SK-N-SH (cell line): Measurements from ENCODE around the gene DAB2IP. TPM values are rescaled to one million over a fixed set of nuclear protein-coding genes. Genes with fewer than 3 reads are reported as not detected.

Experiments
- CTCF ChIA-PET: fragments of 300-600, 350-600 bp; formaldehyde crosslinking; extraction: SDS; loops from one replicate; lab custom pipeline; 2021; lab: Yijun Ruan, JAX
- POLR2A ChIA-PET: fragments of 350-600 bp; sonication (Branson Sonifier 250); formaldehyde crosslinking; extraction: SDS; loops from one replicate; lab custom pipeline; 2020; ENCODE audit warnings: antibody characterized with exemption, inconsistent platforms; lab: Yijun Ruan, JAX
- DNase-seq: peaks from one replicate; pipeline ENCODE4 v3.0.0; 2012
- H2AFZ ChIP-seq: fragments of 200-600 bp; sonication (generic); 2 replicates; pipeline ENCODE4 v1.8.1; 2016; ENCODE audit warnings: antibody characterized with exemption, mild to moderate bottlenecking, low read depth
- H3F3A ChIP-seq: fragments of 200-600 bp; sonication (generic); replicated peaks from 2 replicates; pipeline ENCODE3; 2016; ENCODE audit warnings: antibody characterized with exemption, mild to moderate bottlenecking; ENCODE audit not compliant: insufficient read depth
- H3K27ac ChIP-seq, 2 experiments: fragments of 200-500 bp in 1 of 2; fragments of 200-600 bp in 1 of 2; sonication (Bioruptor generic) in 1 of 2; sonication (generic), shearing (Covaris generic) in 1 of 2; 2 replicates each; pipeline versions ENCODE4 v1.5.1 to v1.6.1; 2014 to 2016; ENCODE audit warnings: low read depth in 2 of 2, inconsistent platforms in 1 of 2, low read length in 1 of 2, mild to moderate bottlenecking in 1 of 2, mixed read lengths in 1 of 2
- H3K27me3 ChIP-seq: fragments of 200-600 bp; sonication (generic), shearing (Covaris generic); 2 replicates; pipeline ENCODE4 v1.6.1; 2016; ENCODE audit warnings: mixed run types; ENCODE audit not compliant: insufficient read depth
- H3K36me3 ChIP-seq, 2 experiments: fragments of 200-500 bp in 1 of 2; fragments of 200-600 bp in 1 of 2; sonication (Bioruptor generic) in 1 of 2; sonication (generic) in 1 of 2; replicated peaks in 1 of 2; 2 replicates each; pipeline versions ENCODE3 to v1.5.1; 2014 to 2016; ENCODE audit warnings: low read length in 1 of 2, mild to moderate bottlenecking in 1 of 2; ENCODE audit not compliant: insufficient read depth in 2 of 2, control insufficient read depth in 1 of 2
- H3K4me1 ChIP-seq, 2 experiments: fragments of 200-500 bp in 1 of 2; fragments of 200-600 bp in 1 of 2; sonication (Bioruptor generic) in 1 of 2; sonication (generic), shearing (Covaris generic) in 1 of 2; 2 replicates each; pipeline versions ENCODE4 v1.5.1 to v1.6.1; 2014 to 2016; ENCODE audit warnings: low read depth in 1 of 2, low read length in 1 of 2, mixed run types in 1 of 2; ENCODE audit not compliant: insufficient read depth in 2 of 2, control insufficient read depth in 1 of 2
- H3K4me2 ChIP-seq: fragments of 200-600 bp; sonication (generic), shearing (Covaris generic); 2 replicates; pipeline ENCODE4 v1.6.1; 2017; ENCODE audit warnings: mixed run types
- H3K4me3 ChIP-seq, 2 experiments: fragments of 200-500 bp in 1 of 2; fragments of 200-600 bp in 1 of 2; sonication (Bioruptor generic) in 1 of 2; sonication (generic), shearing (Covaris generic) in 1 of 2; 2 replicates each; pipeline versions ENCODE4 v1.5.1 to v1.8.1; 2014 to 2016; ENCODE audit warnings: low read depth in 2 of 2, inconsistent platforms in 1 of 2, low read length in 1 of 2, mild to moderate bottlenecking in 1 of 2, mixed read lengths in 1 of 2, moderate library complexity in 1 of 2
- H3K79me2 ChIP-seq: fragments of 200-600 bp; sonication (generic); 2 replicates; pipeline ENCODE4 v1.8.1; 2017; ENCODE audit warnings: mild to moderate bottlenecking; ENCODE audit not compliant: insufficient read depth
- H3K9ac ChIP-seq: fragments of 200-600 bp; sonication (generic); 2 replicates; pipeline ENCODE4 v1.6.1; 2017; ENCODE audit warnings: mixed run types
- H3K9me2 ChIP-seq: fragments of 200-600 bp; sonication (generic); 2 replicates; pipeline ENCODE4 v1.6.1; 2017; ENCODE audit warnings: mixed run types
- H3K9me3 ChIP-seq: fragments of 200-600 bp; sonication (generic); 2 replicates; pipeline ENCODE4 v1.6.1; 2017; ENCODE audit warnings: mixed run types, mild to moderate bottlenecking, moderate library complexity
- H4K20me1 ChIP-seq: fragments of 200-600 bp; sonication (generic); 2 replicates; pipeline ENCODE4 v1.6.1; 2017; ENCODE audit warnings: mild to moderate bottlenecking, mixed run types; ENCODE audit not compliant: insufficient read depth
- ELF1 ChIP-seq: IDR thresholded peaks from 2 replicates; pipeline ENCODE4 v1.4.0; 2012
- EP300 ChIP-seq, 2 experiments: IDR thresholded peaks; 2 replicates each; pipeline versions ENCODE4 v1.4.0 to v1.6.1; 2012; ENCODE audit warnings: borderline replicate concordance in 1 of 2, low read depth in 1 of 2, low read length in 1 of 2
- EZH2phosphoT487 ChIP-seq: fragments of 200-600 bp; sonication (generic); IDR thresholded peaks from 2 replicates; pipeline ENCODE4 v1.6.1; 2017; ENCODE audit warnings: low read depth, mixed run types, mild to moderate bottlenecking, antibody characterized with exemption, moderate library complexity, borderline replicate concordance
- FOSL2 ChIP-seq: IDR thresholded peaks from 2 replicates; pipeline ENCODE4 v1.4.0; 2012; ENCODE audit warnings: low read depth, mild to moderate bottlenecking, moderate library complexity, borderline replicate concordance
- FOXM1 ChIP-seq: IDR thresholded peaks from 2 replicates; pipeline ENCODE4 v1.4.0; 2012; ENCODE audit warnings: low read depth, mild to moderate bottlenecking
- GATA2 ChIP-seq: sonication (generic); formaldehyde crosslinking; IDR thresholded peaks from 2 replicates; pipeline ENCODE4 v1.5.0; 2020; ENCODE audit warnings: mild to moderate bottlenecking, missing genetic modification reagents
- MXI1 ChIP-seq: IDR thresholded peaks from 2 replicates; pipeline ENCODE4 v1.6.1; 2012; ENCODE audit warnings: mild to moderate bottlenecking, low read depth, low read length, improper control_type of control experiment
- NFIC ChIP-seq: IDR thresholded peaks from 2 replicates; pipeline ENCODE4 v1.4.0; 2012; ENCODE audit warnings: borderline replicate concordance
- NRF1 ChIP-seq: IDR thresholded peaks from 2 replicates; pipeline ENCODE4 v1.6.1; 2012; ENCODE audit warnings: low read depth, mild to moderate bottlenecking, low read length
- RCOR1 ChIP-seq: fragments of 150-350 bp; IDR thresholded peaks from 2 replicates; pipeline ENCODE4 v1.6.1; 2017; ENCODE audit warnings: antibody characterized with exemption, low read length
- RXRA ChIP-seq: IDR thresholded peaks from 2 replicates; pipeline ENCODE4 v1.4.0; 2012; ENCODE audit warnings: low read depth, mild to moderate bottlenecking, borderline replicate concordance
- SMC3 ChIP-seq: IDR thresholded peaks from 2 replicates; pipeline ENCODE4 v1.6.1; 2012; ENCODE audit warnings: low read depth, low read length, improper control_type of control experiment
- TCF12 ChIP-seq: IDR thresholded peaks from 2 replicates; pipeline ENCODE4 v1.4.0; 2012
- TEAD4 ChIP-seq: IDR thresholded peaks from 2 replicates; pipeline ENCODE4 v1.4.0; 2012; ENCODE audit warnings: mild to moderate bottlenecking, borderline replicate concordance; ENCODE audit not compliant: insufficient read depth
- YY1 ChIP-seq: IDR thresholded peaks from 2 replicates; pipeline ENCODE4 v1.4.0; 2012; ENCODE audit warnings: low read depth, mild to moderate bottlenecking
- WGBS: methylation state at CpG from one replicate; pipeline ENCODE4 v1.1.6; 2017; ENCODE audit warnings: low lambda C conversion rate; 5-methylcytosine and 5-hydroxymethylcytosine counted together
- polyA plus RNA-seq, 3 experiments: library from polyadenylated mRNA; depleted of rRNA; stranded (reverse); fragments of >200 nt; gene quantifications; 2 replicates each; pipeline ENCODE4 v1.2.3, GENCODE V29; 2012
- TF ChIP-seq, protein P1 (sequence below): IDR thresholded peaks from 2 replicates; pipeline ENCODE4 v1.4.0; 2012; ENCODE audit warnings: low read depth, borderline replicate concordance
- TF ChIP-seq, protein P2 (sequence below): fragments of 150-350 bp; IDR thresholded peaks from 2 replicates; pipeline ENCODE4 v1.6.1; 2016; ENCODE audit warnings: mild to moderate bottlenecking, low read depth, low read length
- TF ChIP-seq, protein P3 (sequence below): IDR thresholded peaks from 2 replicates; pipeline ENCODE4 v1.4.0; 2012; ENCODE audit warnings: low read depth, borderline replicate concordance
- TF ChIP-seq, protein P4 (sequence below): IDR thresholded peaks from 2 replicates; pipeline ENCODE4; 2012
- TF ChIP-seq, protein P5 (sequence below): fragments of 200-600 bp; sonication (generic); IDR thresholded peaks from 2 replicates; pipeline ENCODE4 v1.6.1; 2017; ENCODE audit warnings: antibody characterized with exemption, mild to moderate bottlenecking, moderate library complexity

DAB2IP gene
- polyA plus RNA-seq, 1 of the 3 experiments (the other 2 are of a cell fraction), result 21.4 TPM

DNA sequence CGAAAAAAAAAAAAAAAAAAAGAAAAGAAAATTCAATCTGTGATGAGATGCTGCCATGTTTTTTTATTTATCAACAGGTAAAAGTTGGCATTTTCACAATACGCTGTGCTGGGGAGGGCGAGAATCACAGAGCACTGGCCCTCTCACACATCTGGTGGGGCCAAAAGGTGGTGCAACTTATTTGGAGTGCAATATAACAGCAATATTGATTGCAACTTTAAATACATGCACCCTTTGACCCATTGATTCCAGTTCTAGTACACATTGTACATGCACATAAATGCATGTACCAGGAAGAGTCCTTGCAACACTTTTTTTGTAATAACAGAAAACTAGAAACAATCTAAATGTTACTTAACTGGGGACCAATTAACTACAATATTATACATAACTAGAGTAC is 159.1 kb downstream of the DAB2IP start:
- H3K79me2 ChIP-seq, result no peaks in the 10 kb centered on the region
- ChIA-PET CTCF (interaction anchor here (1.5 kb wide), 1 partner anchor 9 kb away, joined by 3 read pairs; no protein-coding TSS in a partner anchor), POLR2A (no interaction called here)
- no peak overlapping the region for H3K27ac ChIP-seq
- H3K4me3 ChIP-seq, result no peak overlapping the region
- H3K9ac ChIP-seq, result no peak overlapping the region
- no peaks in the 10 kb centered on the region for H3K4me1 ChIP-seq
- H3K9me3 ChIP-seq, result no peaks in the 10 kb centered on the region
- H3K36me3 ChIP-seq, result no peaks in the 10 kb centered on the region
- no peak overlapping the region for H3K4me2 ChIP-seq
- no peak for DNase-seq
- no peaks in the 10 kb centered on the region for H4K20me1 ChIP-seq
- 63% methylated on average over 3 of the region's 3 CpGs for WGBS
- no peaks in the 10 kb centered on the region for H3K27me3 ChIP-seq
- H3F3A ChIP-seq, result no peaks in the 10 kb centered on the region
- TF ChIP-seq TEAD4 (no peak), SMC3 (no peak), TCF12 (no peak), MXI1 (no peak), RCOR1 (no peak), YY1 (no peak), RXRA (no peak), EZH2phosphoT487 (no peak), ELF1 (no peak), EP300 (IDR thresholded peaks at IDR 0.05; ENCODE audit: borderline replicate concordance in 1 of 2, low read depth in 1 of 2, low read length in 1 of 2) (no peak), FOSL2 (no peak), NRF1 (no peak), NFIC (no peak), FOXM1 (no peak), GATA2 (CRISPR knock-in tag) (no peak)
- TF ChIP-seq, protein P1, sequence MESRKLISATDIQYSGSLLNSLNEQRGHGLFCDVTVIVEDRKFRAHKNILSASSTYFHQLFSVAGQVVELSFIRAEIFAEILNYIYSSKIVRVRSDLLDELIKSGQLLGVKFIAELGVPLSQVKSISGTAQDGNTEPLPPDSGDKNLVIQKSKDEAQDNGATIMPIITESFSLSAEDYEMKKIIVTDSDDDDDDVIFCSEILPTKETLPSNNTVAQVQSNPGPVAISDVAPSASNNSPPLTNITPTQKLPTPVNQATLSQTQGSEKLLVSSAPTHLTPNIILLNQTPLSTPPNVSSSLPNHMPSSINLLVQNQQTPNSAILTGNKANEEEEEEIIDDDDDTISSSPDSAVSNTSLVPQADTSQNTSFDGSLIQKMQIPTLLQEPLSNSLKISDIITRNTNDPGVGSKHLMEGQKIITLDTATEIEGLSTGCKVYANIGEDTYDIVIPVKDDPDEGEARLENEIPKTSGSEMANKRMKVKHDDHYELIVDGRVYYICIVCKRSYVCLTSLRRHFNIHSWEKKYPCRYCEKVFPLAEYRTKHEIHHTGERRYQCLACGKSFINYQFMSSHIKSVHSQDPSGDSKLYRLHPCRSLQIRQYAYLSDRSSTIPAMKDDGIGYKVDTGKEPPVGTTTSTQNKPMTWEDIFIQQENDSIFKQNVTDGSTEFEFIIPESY, result no peak
- TF ChIP-seq, protein P2, sequence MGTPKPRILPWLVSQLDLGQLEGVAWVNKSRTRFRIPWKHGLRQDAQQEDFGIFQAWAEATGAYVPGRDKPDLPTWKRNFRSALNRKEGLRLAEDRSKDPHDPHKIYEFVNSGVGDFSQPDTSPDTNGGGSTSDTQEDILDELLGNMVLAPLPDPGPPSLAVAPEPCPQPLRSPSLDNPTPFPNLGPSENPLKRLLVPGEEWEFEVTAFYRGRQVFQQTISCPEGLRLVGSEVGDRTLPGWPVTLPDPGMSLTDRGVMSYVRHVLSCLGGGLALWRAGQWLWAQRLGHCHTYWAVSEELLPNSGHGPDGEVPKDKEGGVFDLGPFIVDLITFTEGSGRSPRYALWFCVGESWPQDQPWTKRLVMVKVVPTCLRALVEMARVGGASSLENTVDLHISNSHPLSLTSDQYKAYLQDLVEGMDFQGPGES, result no peak
- TF ChIP-seq, protein P3, sequence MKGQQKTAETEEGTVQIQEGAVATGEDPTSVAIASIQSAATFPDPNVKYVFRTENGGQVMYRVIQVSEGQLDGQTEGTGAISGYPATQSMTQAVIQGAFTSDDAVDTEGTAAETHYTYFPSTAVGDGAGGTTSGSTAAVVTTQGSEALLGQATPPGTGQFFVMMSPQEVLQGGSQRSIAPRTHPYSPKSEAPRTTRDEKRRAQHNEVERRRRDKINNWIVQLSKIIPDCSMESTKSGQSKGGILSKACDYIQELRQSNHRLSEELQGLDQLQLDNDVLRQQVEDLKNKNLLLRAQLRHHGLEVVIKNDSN, result no peak
- TF ChIP-seq, protein P4, sequence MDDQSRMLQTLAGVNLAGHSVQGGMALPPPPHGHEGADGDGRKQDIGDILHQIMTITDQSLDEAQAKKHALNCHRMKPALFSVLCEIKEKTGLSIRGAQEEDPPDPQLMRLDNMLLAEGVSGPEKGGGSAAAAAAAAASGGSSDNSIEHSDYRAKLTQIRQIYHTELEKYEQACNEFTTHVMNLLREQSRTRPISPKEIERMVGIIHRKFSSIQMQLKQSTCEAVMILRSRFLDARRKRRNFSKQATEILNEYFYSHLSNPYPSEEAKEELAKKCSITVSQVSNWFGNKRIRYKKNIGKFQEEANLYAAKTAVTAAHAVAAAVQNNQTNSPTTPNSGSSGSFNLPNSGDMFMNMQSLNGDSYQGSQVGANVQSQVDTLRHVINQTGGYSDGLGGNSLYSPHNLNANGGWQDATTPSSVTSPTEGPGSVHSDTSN, result no peak
- TF ChIP-seq, protein P5, sequence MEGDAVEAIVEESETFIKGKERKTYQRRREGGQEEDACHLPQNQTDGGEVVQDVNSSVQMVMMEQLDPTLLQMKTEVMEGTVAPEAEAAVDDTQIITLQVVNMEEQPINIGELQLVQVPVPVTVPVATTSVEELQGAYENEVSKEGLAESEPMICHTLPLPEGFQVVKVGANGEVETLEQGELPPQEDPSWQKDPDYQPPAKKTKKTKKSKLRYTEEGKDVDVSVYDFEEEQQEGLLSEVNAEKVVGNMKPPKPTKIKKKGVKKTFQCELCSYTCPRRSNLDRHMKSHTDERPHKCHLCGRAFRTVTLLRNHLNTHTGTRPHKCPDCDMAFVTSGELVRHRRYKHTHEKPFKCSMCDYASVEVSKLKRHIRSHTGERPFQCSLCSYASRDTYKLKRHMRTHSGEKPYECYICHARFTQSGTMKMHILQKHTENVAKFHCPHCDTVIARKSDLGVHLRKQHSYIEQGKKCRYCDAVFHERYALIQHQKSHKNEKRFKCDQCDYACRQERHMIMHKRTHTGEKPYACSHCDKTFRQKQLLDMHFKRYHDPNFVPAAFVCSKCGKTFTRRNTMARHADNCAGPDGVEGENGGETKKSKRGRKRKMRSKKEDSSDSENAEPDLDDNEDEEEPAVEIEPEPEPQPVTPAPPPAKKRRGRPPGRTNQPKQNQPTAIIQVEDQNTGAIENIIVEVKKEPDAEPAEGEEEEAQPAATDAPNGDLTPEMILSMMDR, result no peak
- no peak overlapping the region for H2AFZ ChIP-seq
- no peaks in the 10 kb centered on the region for H3K9me2 ChIP-seq
